OCI-LY3 (cell line): ENCODE data around the gene ANGPTL3.

ENCODE experiments used
- EZH2phosphoT487 ChIP-seq: fragments of 200-600 bp; shearing (Covaris generic); IDR thresholded peaks from 2 replicates; pipeline ENCODE4 v1.6.1; 2018; ENCODE audit warnings: antibody characterized with exemption, mixed run types, low read depth
- TF ChIP-seq, protein P1 (sequence below): fragments of 200-600, 300-600 bp; sonication (generic); IDR thresholded peaks from 2 replicates; pipeline ENCODE4 v1.5.1; 2014; ENCODE audit warnings: antibody characterized with exemption, low read length, low read depth

DNA sequence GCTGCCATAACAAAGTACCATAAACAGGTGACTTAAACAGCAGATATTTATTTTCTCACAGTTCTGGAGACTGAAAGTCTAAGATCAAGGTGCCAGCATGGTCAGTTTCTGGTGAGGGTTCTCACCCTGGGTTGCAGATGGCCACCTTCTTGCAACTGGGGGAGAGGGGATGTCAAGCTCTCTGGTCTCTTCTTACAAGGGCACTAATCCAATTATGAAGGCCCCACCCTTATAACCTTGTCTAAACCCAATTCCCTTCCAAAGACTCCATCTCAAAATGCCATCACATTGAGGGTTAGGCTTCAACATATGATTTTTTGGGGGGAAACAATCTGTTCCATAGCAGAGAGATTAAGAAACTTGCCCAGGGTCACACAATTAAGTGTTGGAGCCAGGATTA, 24.8 kb upstream of the ANGPTL3 start:
- TF ChIP-seq, protein P1, sequence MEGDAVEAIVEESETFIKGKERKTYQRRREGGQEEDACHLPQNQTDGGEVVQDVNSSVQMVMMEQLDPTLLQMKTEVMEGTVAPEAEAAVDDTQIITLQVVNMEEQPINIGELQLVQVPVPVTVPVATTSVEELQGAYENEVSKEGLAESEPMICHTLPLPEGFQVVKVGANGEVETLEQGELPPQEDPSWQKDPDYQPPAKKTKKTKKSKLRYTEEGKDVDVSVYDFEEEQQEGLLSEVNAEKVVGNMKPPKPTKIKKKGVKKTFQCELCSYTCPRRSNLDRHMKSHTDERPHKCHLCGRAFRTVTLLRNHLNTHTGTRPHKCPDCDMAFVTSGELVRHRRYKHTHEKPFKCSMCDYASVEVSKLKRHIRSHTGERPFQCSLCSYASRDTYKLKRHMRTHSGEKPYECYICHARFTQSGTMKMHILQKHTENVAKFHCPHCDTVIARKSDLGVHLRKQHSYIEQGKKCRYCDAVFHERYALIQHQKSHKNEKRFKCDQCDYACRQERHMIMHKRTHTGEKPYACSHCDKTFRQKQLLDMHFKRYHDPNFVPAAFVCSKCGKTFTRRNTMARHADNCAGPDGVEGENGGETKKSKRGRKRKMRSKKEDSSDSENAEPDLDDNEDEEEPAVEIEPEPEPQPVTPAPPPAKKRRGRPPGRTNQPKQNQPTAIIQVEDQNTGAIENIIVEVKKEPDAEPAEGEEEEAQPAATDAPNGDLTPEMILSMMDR, result no peak
- no peak for TF ChIP-seq EZH2phosphoT487
